K562 (cell line): ENCODE data around the gene FMOD. TPM values are rescaled to one million over a fixed set of nuclear protein-coding genes. Genes with fewer than 3 reads are reported as not detected.

Experiments used
- FOS ChIP-seq: IDR thresholded peaks from 3 replicates; pipeline ENCODE4 v1.6.1; 2011; ENCODE audit not compliant: insufficient read length; ENCODE audit errors: extremely low read depth
- GATAD2B ChIP-seq: fragments of 450-650 bp; IDR thresholded peaks from 2 replicates; pipeline ENCODE4 v1.6.1; 2017; ENCODE audit warnings: mild to moderate bottlenecking, borderline replicate concordance
- HDAC3 ChIP-seq: fragments of 450-650 bp; IDR thresholded peaks from 2 replicates; pipeline ENCODE4 v1.6.1; 2018; ENCODE audit warnings: borderline replicate concordance, mild to moderate bottlenecking, moderate library complexity; ENCODE audit not compliant: partially characterized antibody
- JUND ChIP-seq, 2 experiments: IDR thresholded peaks; 2 replicates in 1 of 2; 3 replicates in 1 of 2; pipeline ENCODE4 v1.6.1; 2011; ENCODE audit warnings: borderline replicate concordance in 2 of 2, low read depth in 2 of 2, low read length in 2 of 2, improper control_type of control experiment in 1 of 2, missing biosample characterization in 1 of 2, missing genetic modification characterization in 1 of 2, missing genetic modification reagents in 1 of 2
- MYNN ChIP-seq, 2 experiments: sonication (generic); formaldehyde crosslinking in 1 of 2; IDR thresholded peaks; 2 replicates each; pipeline versions ENCODE4 v1.5.0 to v1.6.1; 2016 to 2020; ENCODE audit warnings: antibody characterized with exemption in 1 of 2, missing genetic modification reagents in 1 of 2
- NFRKB ChIP-seq: fragments of 450-650 bp; IDR thresholded peaks from 2 replicates; pipeline ENCODE4 v1.6.1; 2016; ENCODE audit warnings: low read depth
- POLR3A ChIP-seq: IDR thresholded peaks from 2 replicates; pipeline ENCODE4 v1.6.1; 2011; ENCODE audit warnings: borderline replicate concordance, mild to moderate bottlenecking, moderate library complexity; ENCODE audit not compliant: insufficient read length, insufficient read depth; ENCODE audit errors: extremely low read depth
- RAD51 ChIP-seq: fragments of 450-650 bp; IDR thresholded peaks from 2 replicates; pipeline ENCODE4 v1.7.1; 2016; ENCODE audit warnings: low read depth, mild to moderate bottlenecking, borderline replicate concordance
- TBP ChIP-seq: optimal IDR thresholded peaks from 2 replicates; pipeline ENCODE3; 2011; ENCODE audit warnings: low read depth, low read length, improper control_type of control experiment
- XRCC4 ChIP-seq: IDR thresholded peaks from one replicate; pipeline ENCODE4 v1.6.1; 2011; ENCODE audit not compliant: insufficient read depth, insufficient read length; ENCODE audit errors: extremely low read depth
- YY1 ChIP-seq, 3 experiments: IDR thresholded peaks; 2 replicates each; pipeline ENCODE4 v1.6.1; 2011; ENCODE audit warnings: low read length in 2 of 3, mild to moderate bottlenecking in 2 of 3, moderate library complexity in 2 of 3, borderline replicate concordance in 1 of 3, control low read depth in 1 of 3, low read depth in 1 of 3; ENCODE audit not compliant: insufficient read depth in 3 of 3, insufficient replicate concordance in 2 of 3, control insufficient read depth in 1 of 3, insufficient read length in 1 of 3; ENCODE audit errors: extremely low read depth in 1 of 3
- polyA plus RNA-seq, 8 experiments: library from polyadenylated mRNA; depleted of rRNA in 4 of 8; stranded (reverse) in 5 of 8; unstranded in 3 of 8; fragments of >200 nt; fragmentation: Nextera tagmentation in 2 of 8; fragmentation: Illumina TruSeq in 1 of 8; extraction: Ambion mirVana in 2 of 8; extraction: Trizol in 1 of 8; gene quantifications; 2 replicates each; pipeline versions ENCODE4 v1.2.1 to v1.2.3, GENCODE V29; 2011 to 2014; ENCODE audit warnings: inconsistent platforms in 1 of 8, missing spikeins in 1 of 8
- total RNA-seq, 7 experiments: library from RNA; depleted of rRNA in 6 of 7; stranded (reverse); fragments of >200 nt in 6 of 7; fragmentation: Illumina TruSeq in 2 of 7; extraction: Trizol in 2 of 7; gene quantifications; 2 replicates each; pipeline versions ENCODE4 v1.2.1 to v1.2.3, GENCODE V29; 2011 to 2021; ENCODE audit warnings: low replicate concordance in 1 of 7
- TF ChIP-seq, protein P1 (sequence below): fragments of 450-650 bp; IDR thresholded peaks from 2 replicates; pipeline ENCODE4 v1.6.1; 2016; ENCODE audit warnings: antibody characterized with exemption
- TF ChIP-seq, protein P2 (sequence below): sonication (generic); formaldehyde crosslinking; IDR thresholded peaks from 2 replicates; pipeline ENCODE4 v1.8.1; 2023; ENCODE audit warnings: missing genetic modification reagents, mild to moderate bottlenecking, borderline replicate concordance
- TF ChIP-seq, protein P3 (sequence below): IDR thresholded peaks from 2 replicates; pipeline ENCODE4 v1.6.1; 2016; ENCODE audit warnings: missing genetic modification characterization, missing compliant biosample characterization

Gene FMOD
- total and polyA plus RNA-seq, 9 of the 15 experiments (the other 6 are each of a cell fraction or from before 2014, with no cell fraction given) = 0.03 to 0.13 (median 0.03) TPM; not detected in 6

DNA sequence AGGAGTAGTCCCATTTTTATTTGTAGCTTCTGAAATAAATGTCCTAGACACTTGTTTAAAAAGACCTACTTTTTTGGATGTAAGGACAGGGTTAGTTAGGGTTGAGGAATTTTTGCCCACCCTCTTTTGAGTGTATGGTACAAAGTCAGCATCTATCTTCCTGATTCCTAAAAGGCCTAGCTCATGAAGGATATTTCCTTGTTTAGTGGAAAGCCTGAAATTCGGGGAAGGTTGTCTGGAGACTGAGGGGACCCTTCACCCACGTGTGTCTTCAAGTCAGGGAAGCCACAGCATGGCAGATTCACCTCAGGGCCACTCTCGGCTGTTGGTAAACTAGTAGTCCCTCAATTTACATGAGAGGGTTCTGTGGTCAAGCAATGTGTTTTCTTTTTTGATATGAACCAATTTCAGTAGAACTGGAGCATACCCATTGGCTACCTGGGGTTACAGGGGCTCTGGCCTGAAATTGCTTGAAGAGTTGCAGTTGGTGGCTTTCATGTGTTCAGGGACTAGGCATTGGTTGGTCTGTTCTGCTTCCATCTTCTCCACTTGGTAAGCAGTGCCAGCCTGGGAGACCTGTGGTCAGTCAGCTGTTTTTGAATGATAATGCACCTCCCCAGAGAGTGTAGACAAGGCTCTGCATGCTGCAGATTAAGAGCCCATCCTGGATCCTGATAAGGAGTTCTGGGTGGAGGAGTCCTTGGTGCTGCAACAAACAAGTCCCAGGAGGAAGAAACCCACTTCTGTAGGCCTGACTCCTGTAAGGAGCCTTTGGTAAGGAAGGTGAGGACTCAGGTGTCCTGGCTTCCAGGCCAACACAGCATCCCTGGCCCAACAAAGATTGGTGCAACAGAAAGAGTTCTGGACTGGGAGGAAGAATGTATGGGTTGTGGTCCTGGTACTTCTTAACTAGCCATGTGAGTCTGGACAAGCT lies 39.3 kb downstream of the FMOD start (continued):
- peak; percentile 68; the same call in 1 of the 2 replicates for TF ChIP-seq JUND (IDR thresholded peaks at IDR 0.05; ENCODE audit: borderline replicate concordance, low read depth, low read length)
- TF ChIP-seq JUND (tag; IDR thresholded peaks at IDR 0.05; ENCODE audit: borderline replicate concordance, low read depth, low read length) = peak; percentile 24; the same call in 1 of the 3 replicates
- peak; percentile 52; the same call in 1 of the 2 replicates for TF ChIP-seq RAD51
- TF ChIP-seq, protein P1, sequence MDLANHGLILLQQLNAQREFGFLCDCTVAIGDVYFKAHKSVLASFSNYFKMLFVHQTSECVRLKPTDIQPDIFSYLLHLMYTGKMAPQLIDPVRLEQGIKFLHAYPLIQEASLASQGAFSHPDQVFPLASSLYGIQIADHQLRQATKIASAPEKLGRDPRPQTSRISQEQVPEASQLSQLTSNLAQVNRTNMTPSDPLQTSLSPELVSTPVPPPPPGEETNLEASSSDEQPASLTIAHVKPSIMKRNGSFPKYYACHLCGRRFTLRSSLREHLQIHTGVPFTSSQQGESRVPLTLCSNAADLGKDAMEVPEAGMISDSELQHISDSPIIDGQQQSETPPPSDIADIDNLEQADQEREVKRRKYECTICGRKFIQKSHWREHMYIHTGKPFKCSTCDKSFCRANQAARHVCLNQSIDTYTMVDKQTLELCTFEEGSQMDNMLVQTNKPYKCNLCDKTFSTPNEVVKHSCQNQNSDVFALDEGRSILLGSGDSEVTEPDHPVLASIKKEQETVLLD = no peak; the same call in 1 of the 2 replicates
- TF ChIP-seq XRCC4 = no peak
- TF ChIP-seq POLR3A = no peak
- TF ChIP-seq FOS = no peak
- peak; percentile 23 for TF ChIP-seq TBP
- peak; percentile 98 for TF ChIP-seq MYNN (IDR thresholded peaks at IDR 0.05)
- no peak for TF ChIP-seq MYNN (CRISPR knock-in tag; IDR thresholded peaks at IDR 0.05)
- no peak for TF ChIP-seq NFRKB
- TF ChIP-seq GATAD2B = no peak; the same call in 1 of the 2 replicates
- peak; percentile 94 for TF ChIP-seq HDAC3
- TF ChIP-seq, protein P2, sequence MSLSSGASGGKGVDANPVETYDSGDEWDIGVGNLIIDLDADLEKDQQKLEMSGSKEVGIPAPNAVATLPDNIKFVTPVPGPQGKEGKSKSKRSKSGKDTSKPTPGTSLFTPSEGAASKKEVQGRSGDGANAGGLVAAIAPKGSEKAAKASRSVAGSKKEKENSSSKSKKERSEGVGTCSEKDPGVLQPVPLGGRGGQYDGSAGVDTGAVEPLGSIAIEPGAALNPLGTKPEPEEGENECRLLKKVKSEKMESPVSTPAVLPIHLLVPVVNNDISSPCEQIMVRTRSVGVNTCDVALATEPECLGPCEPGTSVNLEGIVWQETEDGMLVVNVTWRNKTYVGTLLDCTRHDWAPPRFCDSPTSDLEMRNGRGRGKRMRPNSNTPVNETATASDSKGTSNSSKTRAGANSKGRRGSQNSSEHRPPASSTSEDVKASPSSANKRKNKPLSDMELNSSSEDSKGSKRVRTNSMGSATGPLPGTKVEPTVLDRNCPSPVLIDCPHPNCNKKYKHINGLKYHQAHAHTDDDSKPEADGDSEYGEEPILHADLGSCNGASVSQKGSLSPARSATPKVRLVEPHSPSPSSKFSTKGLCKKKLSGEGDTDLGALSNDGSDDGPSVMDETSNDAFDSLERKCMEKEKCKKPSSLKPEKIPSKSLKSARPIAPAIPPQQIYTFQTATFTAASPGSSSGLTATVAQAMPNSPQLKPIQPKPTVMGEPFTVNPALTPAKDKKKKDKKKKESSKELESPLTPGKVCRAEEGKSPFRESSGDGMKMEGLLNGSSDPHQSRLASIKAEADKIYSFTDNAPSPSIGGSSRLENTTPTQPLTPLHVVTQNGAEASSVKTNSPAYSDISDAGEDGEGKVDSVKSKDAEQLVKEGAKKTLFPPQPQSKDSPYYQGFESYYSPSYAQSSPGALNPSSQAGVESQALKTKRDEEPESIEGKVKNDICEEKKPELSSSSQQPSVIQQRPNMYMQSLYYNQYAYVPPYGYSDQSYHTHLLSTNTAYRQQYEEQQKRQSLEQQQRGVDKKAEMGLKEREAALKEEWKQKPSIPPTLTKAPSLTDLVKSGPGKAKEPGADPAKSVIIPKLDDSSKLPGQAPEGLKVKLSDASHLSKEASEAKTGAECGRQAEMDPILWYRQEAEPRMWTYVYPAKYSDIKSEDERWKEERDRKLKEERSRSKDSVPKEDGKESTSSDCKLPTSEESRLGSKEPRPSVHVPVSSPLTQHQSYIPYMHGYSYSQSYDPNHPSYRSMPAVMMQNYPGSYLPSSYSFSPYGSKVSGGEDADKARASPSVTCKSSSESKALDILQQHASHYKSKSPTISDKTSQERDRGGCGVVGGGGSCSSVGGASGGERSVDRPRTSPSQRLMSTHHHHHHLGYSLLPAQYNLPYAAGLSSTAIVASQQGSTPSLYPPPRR (CRISPR knock-in tag) = peak; percentile 73; the same call in 1 of the 2 replicates
- peak in 1 of 3 experiments; percentile 31 for TF ChIP-seq YY1 (IDR thresholded peaks at IDR 0.05; ENCODE audit: borderline replicate concordance in 1 of 3, control insufficient read depth in 1 of 3, extremely low read depth in 1 of 3, insufficient read depth in 3 of 3, insufficient read length in 1 of 3, insufficient replicate concordance in 2 of 3, low read depth in 1 of 3, low read length in 2 of 3)
- TF ChIP-seq, protein P3, sequence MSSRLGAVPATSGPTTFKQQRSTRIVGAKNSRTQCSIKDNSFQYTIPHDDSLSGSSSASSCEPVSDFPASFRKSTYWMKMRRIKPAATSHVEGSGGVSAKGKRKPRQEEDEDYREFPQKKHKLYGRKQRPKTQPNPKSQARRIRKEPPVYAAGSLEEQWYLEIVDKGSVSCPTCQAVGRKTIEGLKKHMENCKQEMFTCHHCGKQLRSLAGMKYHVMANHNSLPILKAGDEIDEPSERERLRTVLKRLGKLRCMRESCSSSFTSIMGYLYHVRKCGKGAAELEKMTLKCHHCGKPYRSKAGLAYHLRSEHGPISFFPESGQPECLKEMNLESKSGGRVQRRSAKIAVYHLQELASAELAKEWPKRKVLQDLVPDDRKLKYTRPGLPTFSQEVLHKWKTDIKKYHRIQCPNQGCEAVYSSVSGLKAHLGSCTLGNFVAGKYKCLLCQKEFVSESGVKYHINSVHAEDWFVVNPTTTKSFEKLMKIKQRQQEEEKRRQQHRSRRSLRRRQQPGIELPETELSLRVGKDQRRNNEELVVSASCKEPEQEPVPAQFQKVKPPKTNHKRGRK = no peak
